Tibial artery (tissue), 4 donors: Measurements from ENCODE around the gene GALNT7.

Experiments
- DNase-seq, 2 donors: peaks; one replicate each; pipeline ENCODE4 v3.0.0-alpha.2; 2019
- H3K27ac ChIP-seq, 2 donors: fragments of 200-600 bp; sonication (generic) in 1 of 2; 1 replicate in 1 of 2; 2 replicates in 1 of 2; pipeline ENCODE4 v1.5.1; 2018 to 2019; ENCODE audit warnings: mild to moderate bottlenecking in 1 of 2
- H3K27me3 ChIP-seq, 2 donors: fragments of 200-600 bp; sonication (generic) in 1 of 2; one replicate each; pipeline versions ENCODE4 v1.5.1 to v1.6.0; 2016 to 2019
- H3K36me3 ChIP-seq, 3 donors: fragments of 200-600 bp; sonication (generic) in 2 of 3; one replicate each; pipeline ENCODE4 v1.5.1; 2016 to 2019; ENCODE audit warnings: mild to moderate bottlenecking in 2 of 3
- H3K4me1 ChIP-seq, 4 donors: fragments of 200-600 bp; sonication (generic) in 2 of 4; 1 replicate in 3 of 4; 2 replicates in 1 of 4; pipeline ENCODE4 v1.5.1; 2016 to 2019
- H3K4me3 ChIP-seq, 2 donors: fragments of 200-600 bp; sonication (generic) in 1 of 2; 1 replicate in 1 of 2; 2 replicates in 1 of 2; pipeline ENCODE4 v1.5.1; 2018 to 2019; ENCODE audit warnings: mild to moderate bottlenecking in 2 of 2
- H3K9me3 ChIP-seq, 3 donors: fragments of 200-600 bp; sonication (generic) in 1 of 3; one replicate each; pipeline ENCODE4 v1.5.1; 2016 to 2019
- intact Hi-C: fragments of 100-400 bp; cut with DNase I; formaldehyde crosslinking; loops from one replicate; pipeline ENCODE4 v1.15.0; 2023; ENCODE audit warnings: low total_unique reads
- TF ChIP-seq, protein P1 (sequence below), 2 experiments: fragments of 200-600 bp in 1 of 2; fragments of 450-650 bp in 1 of 2; IDR thresholded peaks; one replicate each; pipeline ENCODE4 v1.5.1; 2017 to 2019; ENCODE audit warnings: antibody characterized with exemption in 2 of 2, mild to moderate bottlenecking in 1 of 2, moderate library complexity in 1 of 2

GALNT7 gene

DNA sequence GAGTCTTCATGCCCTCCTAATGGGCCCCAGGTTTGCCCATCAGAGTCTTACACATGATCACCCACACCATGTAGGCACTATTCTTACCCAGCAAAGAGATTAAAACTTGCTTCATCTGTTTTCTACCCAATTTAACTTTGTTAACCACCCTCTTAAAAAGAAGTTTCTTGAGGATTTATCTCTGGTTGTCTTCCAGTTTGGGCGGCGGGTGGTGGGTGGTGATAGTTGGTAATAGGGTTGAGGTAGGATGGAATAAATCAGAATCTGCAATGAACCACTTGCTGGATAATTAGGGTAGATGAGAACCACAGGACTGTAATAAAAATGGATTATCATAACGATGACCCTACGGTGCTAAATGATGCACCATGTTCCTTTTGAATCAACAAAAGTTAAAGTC is 30.9 kb downstream of the GALNT7 start:
- TF ChIP-seq, protein P1, sequence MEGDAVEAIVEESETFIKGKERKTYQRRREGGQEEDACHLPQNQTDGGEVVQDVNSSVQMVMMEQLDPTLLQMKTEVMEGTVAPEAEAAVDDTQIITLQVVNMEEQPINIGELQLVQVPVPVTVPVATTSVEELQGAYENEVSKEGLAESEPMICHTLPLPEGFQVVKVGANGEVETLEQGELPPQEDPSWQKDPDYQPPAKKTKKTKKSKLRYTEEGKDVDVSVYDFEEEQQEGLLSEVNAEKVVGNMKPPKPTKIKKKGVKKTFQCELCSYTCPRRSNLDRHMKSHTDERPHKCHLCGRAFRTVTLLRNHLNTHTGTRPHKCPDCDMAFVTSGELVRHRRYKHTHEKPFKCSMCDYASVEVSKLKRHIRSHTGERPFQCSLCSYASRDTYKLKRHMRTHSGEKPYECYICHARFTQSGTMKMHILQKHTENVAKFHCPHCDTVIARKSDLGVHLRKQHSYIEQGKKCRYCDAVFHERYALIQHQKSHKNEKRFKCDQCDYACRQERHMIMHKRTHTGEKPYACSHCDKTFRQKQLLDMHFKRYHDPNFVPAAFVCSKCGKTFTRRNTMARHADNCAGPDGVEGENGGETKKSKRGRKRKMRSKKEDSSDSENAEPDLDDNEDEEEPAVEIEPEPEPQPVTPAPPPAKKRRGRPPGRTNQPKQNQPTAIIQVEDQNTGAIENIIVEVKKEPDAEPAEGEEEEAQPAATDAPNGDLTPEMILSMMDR (IDR thresholded peaks at IDR 0.05): no peak
- intact Hi-C loops: no loop called here
- H3K27ac ChIP-seq: no peak overlapping the region
- no peak overlapping the region for H3K4me3 ChIP-seq
- DNase-seq: no peak
- H3K4me1 ChIP-seq: peaks cover 0 to 13% (median 2%) of the 10 kb centered on the region in 4 donors
- no peaks in the 10 kb centered on the region for H3K27me3 ChIP-seq
- H3K9me3 ChIP-seq: peaks cover 0 to 4% (median 0%) of the 10 kb centered on the region in 3 donors
- H3K36me3 ChIP-seq: no peaks in the 10 kb centered on the region

DNA sequence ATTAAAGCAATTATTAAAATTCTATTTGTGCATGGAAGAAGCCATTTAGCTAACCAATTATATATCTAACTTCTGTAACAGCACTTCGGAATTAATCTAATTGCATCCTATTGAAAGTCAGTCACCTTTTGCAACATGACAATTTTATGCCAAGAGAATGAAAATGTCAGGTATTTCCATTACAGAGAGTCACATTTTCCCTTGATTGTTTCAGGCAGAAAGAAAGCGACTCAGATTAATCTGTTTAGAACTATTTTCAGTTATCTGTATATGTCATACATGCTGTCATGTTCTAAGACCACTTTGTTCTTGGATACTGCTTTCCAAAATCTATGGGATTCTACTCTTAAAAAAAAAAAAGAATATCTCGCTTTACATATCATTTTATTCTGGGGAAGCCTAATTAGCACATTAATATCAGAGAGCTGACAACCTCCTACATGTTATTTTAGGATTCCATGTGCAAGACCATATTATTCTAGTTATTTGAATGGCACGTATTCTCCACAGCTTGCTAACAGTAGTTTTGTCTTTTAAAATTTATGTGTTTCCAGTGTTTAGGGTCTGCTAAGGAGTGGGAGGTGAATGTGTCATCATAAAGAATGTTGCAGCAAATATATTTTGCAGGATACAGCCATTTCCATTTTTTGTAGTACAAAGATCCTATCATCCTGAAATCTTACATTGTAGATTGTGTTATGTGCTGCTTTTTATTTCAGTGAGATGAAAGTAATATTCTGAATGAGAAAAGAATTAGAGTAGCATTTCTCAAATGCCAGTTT is 31.7 kb downstream of the GALNT7 start:
- no peak for DNase-seq
- peaks cover 0 to 4% (median 0%) of the 10 kb centered on the region in 3 donors for H3K9me3 ChIP-seq
- intact Hi-C loops: no loop called here
- H3K27ac ChIP-seq: no peak overlapping the region
- H3K4me3 ChIP-seq: no peak overlapping the region
- no peaks in the 10 kb centered on the region for H3K27me3 ChIP-seq
- H3K36me3 ChIP-seq: no peaks in the 10 kb centered on the region
- peaks cover 0 to 6% (median 0%) of the 10 kb centered on the region in 4 donors for H3K4me1 ChIP-seq
- TF ChIP-seq, protein P1 (IDR thresholded peaks at IDR 0.05): no peak

DNA sequence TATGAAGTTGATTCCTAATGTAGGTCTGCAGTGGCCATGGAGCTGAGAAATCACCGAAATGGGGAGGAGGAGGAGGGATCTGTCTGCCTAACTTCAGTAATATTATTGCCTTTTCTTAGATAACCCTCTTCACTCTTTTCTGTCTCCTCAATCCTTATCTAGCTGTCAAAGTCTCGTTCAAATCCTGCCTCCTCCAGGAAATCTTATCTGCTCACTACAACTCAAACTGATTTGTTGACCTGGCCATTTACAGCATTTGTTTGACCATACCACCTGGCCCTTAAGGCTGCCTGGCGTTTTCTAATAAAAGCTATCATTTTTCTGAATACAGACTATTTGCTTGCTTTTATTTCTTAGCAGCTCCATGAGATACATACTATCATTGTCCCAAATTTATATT is 33.8 kb downstream of the GALNT7 start:
- TF ChIP-seq, protein P1 (IDR thresholded peaks at IDR 0.05): no peak
- Histone ChIP-seq H3K27me3 (no peaks in the 10 kb centered on the region), H3K4me1 (no peaks in the 10 kb centered on the region), H3K4me3 (no peak overlapping the region), H3K9me3 (peaks cover 0 to 4% (median 0%) of the 10 kb centered on the region in 3 donors), H3K36me3 (no peaks in the 10 kb centered on the region), H3K27ac (no peak overlapping the region)
- DNase-seq: no peak
- intact Hi-C loops: no loop called here

GRCh38 chr4:173205656-173206055 is 37.0 kb downstream of the GALNT7 start:
- Histone ChIP-seq H3K9me3 (peaks cover 0 to 4% (median 0%) of the 10 kb centered on the region in 3 donors), H3K4me3 (no peak overlapping the region), H3K36me3 (no peaks in the 10 kb centered on the region), H3K27ac (no peak overlapping the region), H3K27me3 (no peaks in the 10 kb centered on the region), H3K4me1 (no peaks in the 10 kb centered on the region)
- intact Hi-C loops: no loop called here
- TF ChIP-seq, protein P1 (IDR thresholded peaks at IDR 0.05): no peak
- no peak for DNase-seq

DNA sequence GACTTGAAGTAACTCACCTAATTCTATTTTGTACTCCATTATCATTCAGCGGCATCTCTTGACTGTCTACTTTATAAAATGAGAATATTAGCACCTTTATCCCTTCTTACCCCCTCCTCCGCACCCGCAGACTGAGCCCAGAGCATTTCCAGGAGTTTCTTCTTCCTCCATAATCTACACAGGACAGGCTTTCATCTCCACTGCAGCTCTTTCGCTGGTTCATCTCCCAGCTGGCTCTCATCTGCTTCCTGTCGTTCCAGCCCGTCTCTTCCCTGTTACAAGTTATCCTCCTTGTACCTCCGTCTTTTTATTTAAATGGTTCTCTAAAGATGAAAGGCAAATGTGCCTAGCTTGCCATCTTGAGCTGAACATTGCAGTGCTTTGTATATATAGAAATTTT is 39.8 kb downstream of the GALNT7 start:
- intact Hi-C loops: no loop called here
- no peaks in the 10 kb centered on the region for H3K9me3 ChIP-seq
- H3K27me3 ChIP-seq: no peaks in the 10 kb centered on the region
- no peak overlapping the region for H3K4me3 ChIP-seq
- H3K27ac ChIP-seq: no peak overlapping the region
- no peaks in the 10 kb centered on the region for H3K4me1 ChIP-seq
- TF ChIP-seq, protein P1 (IDR thresholded peaks at IDR 0.05): no peak
- H3K36me3 ChIP-seq: no peaks in the 10 kb centered on the region
- no peak for DNase-seq
